Measurements from ENCODE around the gene REX1BD. TPM values are rescaled to one million over a fixed set of nuclear protein-coding genes. Genes with fewer than 3 reads are reported as not detected.

Gene REX1BD
- total and polyA plus RNA-seq, 2 donors (not counting 1 experiment from before 2014, with no cell fraction given) = 90.9 to 164 TPM

DNA sequence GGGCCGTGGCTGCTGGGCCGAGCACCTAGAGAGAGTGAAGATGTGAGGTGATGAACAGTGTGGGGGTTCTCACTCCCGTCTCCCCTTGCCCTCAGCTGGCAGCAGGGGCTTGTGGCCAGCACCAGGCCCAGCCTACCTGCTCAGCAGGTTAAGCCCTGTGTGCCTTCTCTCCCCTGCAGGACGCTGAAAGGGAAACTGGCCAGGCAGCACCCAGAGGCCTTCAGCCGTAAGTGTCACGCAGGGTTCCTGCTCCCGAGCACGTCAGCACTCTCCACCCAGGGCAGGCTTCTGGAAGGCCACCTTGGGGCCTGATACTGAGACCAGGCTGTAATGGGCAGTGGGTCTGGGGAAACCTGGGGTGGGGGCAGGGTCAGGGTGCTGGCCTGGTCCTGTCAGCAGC lies 21.6 kb upstream of the REX1BD start:
- Histone ChIP-seq H3K4me2 (replicated peaks; ENCODE audit: low read depth, low read length, poor library complexity, severe bottlenecking) (no peak overlapping the region), H3K4me3 (ENCODE audit: control extremely low read depth in 1 of 5, extremely low read depth in 1 of 5, insufficient read depth in 1 of 5, low read depth in 2 of 5, low read length in 4 of 5) (no peak overlapping the region), H3K9me3 (ENCODE audit: control extremely low read depth in 1 of 3, control insufficient read depth in 2 of 3, insufficient read depth in 1 of 3, low read length in 2 of 3) (no peaks in the 10 kb centered on the region), H3K4me1 (ENCODE audit: control insufficient read depth in 2 of 2, insufficient read depth in 2 of 2, low read length in 2 of 2) (peaks cover 0 to 7% of the 10 kb centered on the region in 2 donors), H3K79me2 (ENCODE audit: control insufficient read depth, insufficient read depth, low read length) (peaks cover 3% of the 10 kb centered on the region), H3K27me3 (replicated peaks in 1 of 4; ENCODE audit: control extremely low read depth in 1 of 4, control insufficient read depth in 3 of 4, insufficient read depth in 4 of 4, low read length in 3 of 4) (no peaks in the 10 kb centered on the region), H3K27ac (ENCODE audit: low read length in 2 of 2) (no peak overlapping the region), H2AFZ (ENCODE audit: insufficient read depth, low read depth, low read length, poor library complexity, severe bottlenecking) (no peak overlapping the region), H3K9ac (ENCODE audit: low read length) (no peak overlapping the region), H4K20me1 (ENCODE audit: control insufficient read depth, insufficient read depth, low read length, poor library complexity, severe bottlenecking) (peaks cover 6% of the 10 kb centered on the region), H3K36me3 (replicated peaks in 1 of 2; ENCODE audit: control extremely low read depth in 1 of 2, control insufficient read depth in 1 of 2, extremely low read depth in 1 of 2, insufficient read depth in 2 of 2, low read length in 1 of 2) (peaks cover 0 to 60% of the 10 kb centered on the region in 2 experiments)
- intact Hi-C loops (cut with micrococcal nuclease) = no loop called here
- ATAC-seq (ENCODE audit: low read depth) = no peak
- 94% methylated on average over 8 of the region's 8 CpGs for WGBS (ENCODE audit: insufficient coverage)
- ChIA-PET POLR2A (no interaction called here), CTCF (interaction anchor here (1.2 kb wide), 1 partner anchor 47 kb away, joined by 3 read pairs; no protein-coding TSS in a partner anchor)
- no peak for DNase-seq
- no peak overlapping the region for H3K27ac Mint-ChIP-seq
- H3K4me3 Mint-ChIP-seq = no peak overlapping the region
- H3K9me3 Mint-ChIP-seq (ENCODE audit: insufficient read depth) = no peaks in the 10 kb centered on the region
- no peak for TF ChIP-seq EZH2 (IDR thresholded peaks at IDR 0.05; ENCODE audit: borderline replicate concordance, insufficient read depth, low read depth, low read length, poor library complexity, severe bottlenecking)
- TF ChIP-seq, protein P1, sequence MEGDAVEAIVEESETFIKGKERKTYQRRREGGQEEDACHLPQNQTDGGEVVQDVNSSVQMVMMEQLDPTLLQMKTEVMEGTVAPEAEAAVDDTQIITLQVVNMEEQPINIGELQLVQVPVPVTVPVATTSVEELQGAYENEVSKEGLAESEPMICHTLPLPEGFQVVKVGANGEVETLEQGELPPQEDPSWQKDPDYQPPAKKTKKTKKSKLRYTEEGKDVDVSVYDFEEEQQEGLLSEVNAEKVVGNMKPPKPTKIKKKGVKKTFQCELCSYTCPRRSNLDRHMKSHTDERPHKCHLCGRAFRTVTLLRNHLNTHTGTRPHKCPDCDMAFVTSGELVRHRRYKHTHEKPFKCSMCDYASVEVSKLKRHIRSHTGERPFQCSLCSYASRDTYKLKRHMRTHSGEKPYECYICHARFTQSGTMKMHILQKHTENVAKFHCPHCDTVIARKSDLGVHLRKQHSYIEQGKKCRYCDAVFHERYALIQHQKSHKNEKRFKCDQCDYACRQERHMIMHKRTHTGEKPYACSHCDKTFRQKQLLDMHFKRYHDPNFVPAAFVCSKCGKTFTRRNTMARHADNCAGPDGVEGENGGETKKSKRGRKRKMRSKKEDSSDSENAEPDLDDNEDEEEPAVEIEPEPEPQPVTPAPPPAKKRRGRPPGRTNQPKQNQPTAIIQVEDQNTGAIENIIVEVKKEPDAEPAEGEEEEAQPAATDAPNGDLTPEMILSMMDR (IDR thresholded peaks at IDR 0.05) = no peak
- peaks cover 6% of the 10 kb centered on the region for H3K4me1 Mint-ChIP-seq
- no peaks in the 10 kb centered on the region for H3K27me3 Mint-ChIP-seq

DNA sequence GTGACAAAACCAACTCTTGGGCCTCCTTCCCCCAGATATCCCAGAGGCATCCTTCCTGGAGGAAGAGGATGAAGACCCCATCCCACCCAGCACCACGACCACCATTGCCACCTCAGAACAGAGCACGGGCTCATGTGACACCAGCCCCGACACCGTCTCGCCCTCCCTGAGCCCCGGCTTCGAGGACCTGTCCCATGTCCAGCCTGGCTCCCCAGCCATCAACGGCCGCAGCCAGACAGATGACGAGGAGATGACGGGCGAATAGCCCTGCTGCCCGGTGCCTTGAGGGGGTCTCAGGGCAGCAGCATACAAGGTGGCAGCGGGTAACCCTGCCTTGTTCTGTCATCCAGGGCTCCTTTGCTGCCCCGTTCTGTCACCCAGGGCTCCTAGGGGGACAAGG lies 20.2 kb upstream of the REX1BD start:
- Mint-ChIP-seq H3K4me1 (peaks cover 16% of the 10 kb centered on the region), H3K9me3 (ENCODE audit: insufficient read depth) (no peaks in the 10 kb centered on the region), H3K4me3 (no peak overlapping the region), H3K27me3 (no peaks in the 10 kb centered on the region), H3K27ac (no peak overlapping the region)
- H3K4me2 ChIP-seq (replicated peaks; ENCODE audit: low read depth, low read length, poor library complexity, severe bottlenecking) = no peak overlapping the region
- intact Hi-C loops (cut with micrococcal nuclease) = no loop called here
- H4K20me1 ChIP-seq (ENCODE audit: control insufficient read depth, insufficient read depth, low read length, poor library complexity, severe bottlenecking) = peaks cover 20% of the 10 kb centered on the region
- WGBS (ENCODE audit: insufficient coverage) = 98% methylated on average over 14 of the region's 15 CpGs
- ChIA-PET POLR2A (no interaction called here), CTCF (no interaction called here)
- no peak overlapping the region for H3K27ac ChIP-seq (ENCODE audit: low read length in 2 of 2)
- H3K9me3 ChIP-seq (ENCODE audit: control extremely low read depth in 1 of 3, control insufficient read depth in 2 of 3, insufficient read depth in 1 of 3, low read length in 2 of 3) = no peaks in the 10 kb centered on the region
- peaks cover 0 to 52% of the 10 kb centered on the region in 2 experiments for H3K36me3 ChIP-seq (replicated peaks in 1 of 2; ENCODE audit: control extremely low read depth in 1 of 2, control insufficient read depth in 1 of 2, extremely low read depth in 1 of 2, insufficient read depth in 2 of 2, low read length in 1 of 2)
- no peaks in the 10 kb centered on the region for H3K27me3 ChIP-seq (replicated peaks in 1 of 4; ENCODE audit: control extremely low read depth in 1 of 4, control insufficient read depth in 3 of 4, insufficient read depth in 4 of 4, low read length in 3 of 4)
- no peak overlapping the region for H2AFZ ChIP-seq (ENCODE audit: insufficient read depth, low read depth, low read length, poor library complexity, severe bottlenecking)
- TF ChIP-seq, protein P1 (IDR thresholded peaks at IDR 0.05) = no peak
- no peak for TF ChIP-seq EZH2 (IDR thresholded peaks at IDR 0.05; ENCODE audit: borderline replicate concordance, insufficient read depth, low read depth, low read length, poor library complexity, severe bottlenecking)
- H3K79me2 ChIP-seq (ENCODE audit: control insufficient read depth, insufficient read depth, low read length) = peaks cover 17% of the 10 kb centered on the region
- DNase-seq (no peak), ATAC-seq (ENCODE audit: low read depth) (no peak)
- no peak overlapping the region for H3K4me3 ChIP-seq (ENCODE audit: control extremely low read depth in 1 of 5, extremely low read depth in 1 of 5, insufficient read depth in 1 of 5, low read depth in 2 of 5, low read length in 4 of 5)
- H3K4me1 ChIP-seq (ENCODE audit: control insufficient read depth in 2 of 2, insufficient read depth in 2 of 2, low read length in 2 of 2) = peaks cover 12 to 21% of the 10 kb centered on the region in 2 donors
- no peak overlapping the region for H3K9ac ChIP-seq (ENCODE audit: low read length)

Data from B cell (primary cell).